Esophagus (tissue), 2 donors: Measurements from ENCODE around the gene MUL1. TPM values are rescaled to one million over a fixed set of nuclear protein-coding genes. Genes with fewer than 3 reads are reported as not detected.

Experiments used
- H3K27ac ChIP-seq, 2 donors: one replicate each; pipeline ENCODE4 v1.5.1; 2013; ENCODE audit warnings: low read depth in 2 of 2, mild to moderate bottlenecking in 2 of 2, inconsistent platforms in 1 of 2, low read length in 1 of 2, moderate library complexity in 1 of 2
- H3K27me3 ChIP-seq, 2 donors: one replicate each; pipeline ENCODE4 v1.6.1; 2013; ENCODE audit warnings: low read length in 2 of 2, control low read depth in 1 of 2, mild to moderate bottlenecking in 1 of 2; ENCODE audit not compliant: insufficient read depth in 2 of 2, control insufficient read depth in 1 of 2
- H3K36me3 ChIP-seq, 2 donors: one replicate each; pipeline ENCODE4 v1.6.1; 2013; ENCODE audit warnings: low read length in 1 of 2; ENCODE audit not compliant: control insufficient read depth in 2 of 2, insufficient read depth in 2 of 2
- H3K4me1 ChIP-seq, 2 donors: one replicate each; pipeline ENCODE4 v1.6.1; 2013; ENCODE audit warnings: low read length in 1 of 2; ENCODE audit not compliant: control insufficient read depth in 2 of 2, insufficient read depth in 2 of 2
- H3K4me3 ChIP-seq, 2 donors: one replicate each; pipeline ENCODE4 v1.5.1; 2013; ENCODE audit warnings: low read length in 2 of 2, mild to moderate bottlenecking in 2 of 2, low read depth in 1 of 2, moderate library complexity in 1 of 2
- H3K9me3 ChIP-seq, 2 donors: one replicate each; pipeline ENCODE4 v1.6.1; 2013; ENCODE audit warnings: mild to moderate bottlenecking in 2 of 2, low read depth in 1 of 2, low read length in 1 of 2, moderate library complexity in 1 of 2; ENCODE audit not compliant: control insufficient read depth in 2 of 2, insufficient read depth in 1 of 2
- WGBS, 2 donors: extraction: QIAGEN DNeasy Blood & Tissue Kit; methylation state at CpG; one replicate each; pipeline ENCODE4 v1.1.7; 2013; 5-methylcytosine and 5-hydroxymethylcytosine counted together
- polyA plus RNA-seq, 2 donors: library from polyadenylated mRNA; stranded (reverse); fragments of 200-250 nt; gene quantifications; one replicate each; pipeline ENCODE4 v1.2.3, GENCODE V29; 2013
- donor health status: healthy with polysubstance abuse.
- donor health status: Bipolar disorder and iron deficiency.

The MUL1 gene
- polyA plus RNA-seq, 2 donors = 6.5 to 16.3 TPM

GRCh38 chr1:20481643-20482498 lies 26.1 kb downstream of the MUL1 start:
- H3K27me3 ChIP-seq = peaks cover 0 to 23% of the 10 kb centered on the region in 2 donors
- H3K4me3 ChIP-seq = no peak overlapping the region
- H3K36me3 ChIP-seq = no peaks in the 10 kb centered on the region
- 63 to 65% methylated on average over 10 of the region's 10 CpGs for WGBS, 2 donors
- no peak overlapping the region for H3K27ac ChIP-seq
- H3K9me3 ChIP-seq = no peaks in the 10 kb centered on the region
- peaks cover 3 to 13% of the 10 kb centered on the region in 2 donors for H3K4me1 ChIP-seq

- H3K36me3 ChIP-seq = no peaks in the 10 kb centered on the region
- H3K9me3 ChIP-seq = no peaks in the 10 kb centered on the region
- peaks cover 0 to 22% of the 10 kb centered on the region in 2 donors for H3K27me3 ChIP-seq
- H3K27ac ChIP-seq = no peak overlapping the region
- 46 to 47% methylated on average over 7 of the region's 7 CpGs for WGBS, 2 donors
- H3K4me3 ChIP-seq = no peak overlapping the region
- H3K4me1 ChIP-seq = peaks cover 2 to 11% of the 10 kb centered on the region in 2 donors
These were observed 26.9 kb downstream of the MUL1 start for GRCh38 chr1:20480951-20481617.

GRCh38 chr1:20480243-20480944 lies 27.6 kb downstream of the MUL1 start:
- WGBS, 2 donors = 65 to 75% methylated on average over 10 of the region's 10 CpGs
- H3K27ac ChIP-seq = no peak overlapping the region
- no peak overlapping the region for H3K4me3 ChIP-seq
- no peaks in the 10 kb centered on the region for H3K36me3 ChIP-seq
- H3K9me3 ChIP-seq = no peaks in the 10 kb centered on the region
- H3K27me3 ChIP-seq = peaks cover 0 to 25% of the 10 kb centered on the region in 2 donors
- peaks cover 2 to 11% of the 10 kb centered on the region in 2 donors for H3K4me1 ChIP-seq

- Histone ChIP-seq H3K36me3 (no peaks in the 10 kb centered on the region), H3K4me1 (peaks cover 2 to 9% of the 10 kb centered on the region in 2 donors), H3K27ac (no peak overlapping the region), H3K4me3 (no peak overlapping the region), H3K9me3 (no peaks in the 10 kb centered on the region), H3K27me3 (peaks cover 0 to 25% of the 10 kb centered on the region in 2 donors)
- WGBS, 2 donors = 81 to 84% methylated on average over 4 of the region's 4 CpGs
These were observed 28.1 kb downstream of the MUL1 start for GRCh38 chr1:20479840-20480239.

DNA sequence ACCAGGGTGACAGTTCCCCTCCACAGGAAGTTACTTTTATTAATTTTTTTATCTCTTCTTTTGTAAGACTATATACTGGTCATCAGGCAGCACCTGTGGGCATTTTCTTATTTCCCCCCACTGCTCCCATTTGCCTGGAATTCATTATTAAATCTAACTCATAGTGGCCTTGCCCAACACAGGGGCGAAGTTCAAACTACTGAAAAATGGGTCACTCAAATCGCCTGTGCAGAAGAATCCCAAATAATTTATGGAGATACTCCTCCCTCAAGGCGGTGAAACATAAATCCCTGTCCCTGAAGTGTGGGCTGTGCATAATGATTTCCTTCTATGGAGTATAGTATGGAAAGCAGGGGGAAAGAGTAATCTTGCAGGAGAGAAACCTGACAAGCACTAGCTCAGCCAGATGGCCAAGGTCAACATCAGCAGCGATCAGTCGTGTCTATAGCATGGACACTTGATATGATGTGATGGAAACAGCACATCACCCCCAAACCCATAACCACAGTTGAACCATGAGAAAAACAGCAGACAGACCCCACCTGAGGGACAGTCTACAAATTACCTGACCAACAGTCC lies 29.8 kb downstream of the MUL1 start:
- WGBS, 2 donors = 71 to 76% methylated on average over 5 of the region's 5 CpGs
- no peak overlapping the region for H3K4me3 ChIP-seq
- H3K27me3 ChIP-seq = peaks cover 0 to 17% of the 10 kb centered on the region in 2 donors
- no peak overlapping the region for H3K27ac ChIP-seq
- H3K36me3 ChIP-seq = no peaks in the 10 kb centered on the region
- H3K9me3 ChIP-seq = no peaks in the 10 kb centered on the region
- no peaks in the 10 kb centered on the region for H3K4me1 ChIP-seq

- no peak overlapping the region for H3K4me3 ChIP-seq
- H3K27me3 ChIP-seq = peaks cover 0 to 17% of the 10 kb centered on the region in 2 donors
- H3K36me3 ChIP-seq = no peaks in the 10 kb centered on the region
- no peaks in the 10 kb centered on the region for H3K9me3 ChIP-seq
- WGBS, 2 donors = 45 to 50% methylated on average over 10 of the region's 10 CpGs
- no peaks in the 10 kb centered on the region for H3K4me1 ChIP-seq
- no peak overlapping the region for H3K27ac ChIP-seq
These were observed 30.4 kb downstream of the MUL1 start for GRCh38 chr1:20477348-20478056.

DNA sequence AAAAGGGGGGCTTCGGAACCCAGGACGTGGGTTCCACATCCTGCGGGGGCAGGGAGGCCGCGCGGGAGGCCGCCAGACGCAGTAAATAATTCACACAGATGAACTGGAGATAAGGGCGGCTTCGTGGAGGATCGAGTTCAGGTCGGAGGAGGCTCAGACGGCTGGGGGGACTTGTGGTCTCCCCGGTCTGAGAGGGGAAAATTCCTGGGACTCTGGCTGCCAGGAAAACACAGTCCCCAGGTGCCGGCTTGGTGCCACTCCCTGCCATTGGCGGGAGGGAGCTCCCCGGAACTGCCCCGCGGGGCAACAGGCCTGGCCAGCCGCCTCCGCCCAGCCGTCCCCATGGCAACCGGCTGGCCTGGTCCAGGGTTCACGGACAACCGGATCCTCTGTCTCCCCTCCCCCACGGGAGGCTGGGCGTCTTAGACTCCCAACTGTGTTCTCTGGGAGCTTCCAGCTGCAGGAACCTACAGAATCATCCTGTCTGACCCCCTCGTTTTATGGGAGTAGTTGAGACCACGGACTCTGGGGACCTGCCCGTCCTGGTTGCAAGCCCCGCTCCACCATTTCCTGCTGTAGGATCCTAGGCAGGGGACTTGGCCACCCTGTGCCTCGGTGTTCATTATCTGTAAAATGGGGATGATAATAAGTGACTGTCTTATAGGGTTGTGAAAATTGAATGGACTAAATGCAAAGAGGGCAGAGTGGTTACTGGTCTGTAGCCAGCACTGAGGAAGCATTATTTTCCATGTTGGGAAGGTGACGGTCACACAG lies 31.5 kb downstream of the MUL1 start:
- no peaks in the 10 kb centered on the region for H3K9me3 ChIP-seq
- H3K27ac ChIP-seq = no peak overlapping the region
- H3K4me1 ChIP-seq = no peaks in the 10 kb centered on the region
- H3K36me3 ChIP-seq = no peaks in the 10 kb centered on the region
- 14 to 15% methylated on average over 33 of the region's 33 CpGs for WGBS, 2 donors
- no peak overlapping the region for H3K4me3 ChIP-seq
- peaks cover 0 to 17% of the 10 kb centered on the region in 2 donors for H3K27me3 ChIP-seq

- peaks cover 0 to 17% of the 10 kb centered on the region in 2 donors for H3K27me3 ChIP-seq
- no peak overlapping the region for H3K27ac ChIP-seq
- H3K4me3 ChIP-seq = no peak overlapping the region
- 53 to 58% methylated on average over 7 of the region's 7 CpGs for WGBS, 2 donors
- no peaks in the 10 kb centered on the region for H3K9me3 ChIP-seq
- no peaks in the 10 kb centered on the region for H3K4me1 ChIP-seq
- no peaks in the 10 kb centered on the region for H3K36me3 ChIP-seq
These were observed 33.0 kb downstream of the MUL1 start for GRCh38 chr1:20474996-20475395.
